Stimulated activated CD4-positive, alpha-beta T cell treated with anti-CD3 and anti-CD28 coated beads, Interleukin-15, amount 100 ng/mL, for 48 hours (primary cell): Measurements from ENCODE around the gene AP1M2.

Experiments used
- DNase-seq, 2 donors: peaks; one replicate each; pipeline ENCODE4 v3.0.0-alpha.2; 2020; ENCODE audit warnings: low read depth in 2 of 2

The AP1M2 gene

DNA sequence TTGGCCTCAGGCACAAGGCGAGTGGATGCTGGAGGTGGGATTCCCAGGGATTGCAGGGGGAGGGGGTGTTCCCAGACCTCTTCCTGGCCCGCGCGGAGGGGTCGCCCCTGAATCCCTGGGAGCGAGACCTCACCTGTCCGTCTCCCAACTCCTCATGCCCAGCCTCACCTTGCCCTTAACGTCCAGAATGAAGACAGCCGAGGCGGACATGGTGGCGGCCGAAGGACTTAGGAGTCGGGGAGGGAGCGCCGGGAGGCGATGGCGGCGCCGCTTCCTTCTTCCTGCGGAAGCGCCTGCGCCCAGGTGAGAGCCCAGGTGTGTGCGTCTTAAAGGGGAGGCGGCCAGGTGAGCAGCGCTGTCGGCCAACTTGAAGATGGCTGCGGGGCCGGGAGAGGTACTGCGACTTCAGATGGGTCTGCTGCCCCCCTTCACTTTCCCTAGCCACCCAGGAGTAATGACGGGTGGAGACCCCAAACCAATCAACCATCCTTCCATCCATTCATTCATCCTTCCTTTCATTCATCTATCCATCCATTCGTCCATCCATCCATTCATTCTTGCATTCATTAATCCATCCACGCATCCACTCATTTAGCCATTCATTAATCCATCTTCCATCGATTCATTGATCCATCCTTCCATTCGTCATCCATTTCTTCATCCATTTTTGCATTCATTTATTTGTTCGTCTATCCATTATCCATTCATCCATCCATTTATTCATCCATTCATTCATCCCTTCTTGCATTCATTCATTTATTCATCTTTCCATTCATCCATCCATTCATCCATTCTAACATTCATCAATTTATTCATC lies at the start of gene AP1M2:
Gene AP1M2, minus strand, starts transcription at position 291 of the 817 bp plus-strand sequence. Its CDS starts 81 bp downstream, at position 210.
- no peak for DNase-seq

DNA sequence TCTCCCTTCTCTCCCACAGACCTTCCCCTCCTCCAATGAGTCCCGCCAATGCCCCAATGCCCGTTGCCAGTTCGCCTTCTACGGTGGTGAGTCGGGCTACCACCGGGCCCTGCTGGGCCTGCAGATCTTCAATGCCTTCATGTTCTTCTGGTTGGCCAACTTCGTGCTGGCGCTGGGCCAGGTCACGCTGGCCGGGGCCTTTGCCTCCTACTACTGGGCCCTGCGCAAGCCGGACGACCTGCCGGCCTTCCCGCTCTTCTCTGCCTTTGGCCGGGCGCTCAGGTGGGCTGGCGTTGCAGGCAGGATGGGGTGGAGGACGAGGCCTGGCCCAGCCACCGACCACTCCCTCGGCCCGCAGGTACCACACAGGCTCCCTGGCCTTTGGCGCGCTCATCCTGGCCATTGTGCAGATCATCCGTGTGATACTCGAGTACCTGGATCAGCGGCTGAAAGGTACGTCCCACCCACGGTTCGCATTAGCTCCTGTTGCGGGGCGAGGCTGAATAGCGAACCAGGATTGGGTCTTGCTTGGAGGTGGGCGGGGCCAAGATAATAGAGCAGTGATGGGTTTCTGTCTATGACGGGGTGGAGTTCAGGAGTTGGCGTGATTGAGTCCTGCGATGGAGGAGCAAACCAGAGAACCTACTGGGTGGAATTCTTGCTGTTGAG lies 49.3 kb upstream of the AP1M2 start:
- no peak for DNase-seq

DNA sequence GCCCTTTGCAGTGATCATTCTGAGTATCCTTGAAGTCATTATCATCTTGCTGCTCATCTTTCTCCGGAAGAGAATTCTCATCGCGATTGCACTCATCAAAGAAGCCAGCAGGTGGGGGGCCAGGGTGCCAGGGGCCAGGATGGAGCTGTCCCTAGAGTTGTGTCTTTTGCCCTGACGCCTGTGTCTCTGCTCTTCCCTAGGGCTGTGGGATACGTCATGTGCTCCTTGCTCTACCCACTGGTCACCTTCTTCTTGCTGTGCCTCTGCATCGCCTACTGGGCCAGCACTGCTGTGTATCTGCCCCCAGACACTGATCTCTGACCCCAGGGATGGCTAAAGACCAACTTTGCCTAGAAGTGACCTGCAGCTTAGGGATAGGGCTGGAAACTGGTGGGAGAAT lies 47.9 kb upstream of the AP1M2 start:
- DNase-seq: no peak

DNA sequence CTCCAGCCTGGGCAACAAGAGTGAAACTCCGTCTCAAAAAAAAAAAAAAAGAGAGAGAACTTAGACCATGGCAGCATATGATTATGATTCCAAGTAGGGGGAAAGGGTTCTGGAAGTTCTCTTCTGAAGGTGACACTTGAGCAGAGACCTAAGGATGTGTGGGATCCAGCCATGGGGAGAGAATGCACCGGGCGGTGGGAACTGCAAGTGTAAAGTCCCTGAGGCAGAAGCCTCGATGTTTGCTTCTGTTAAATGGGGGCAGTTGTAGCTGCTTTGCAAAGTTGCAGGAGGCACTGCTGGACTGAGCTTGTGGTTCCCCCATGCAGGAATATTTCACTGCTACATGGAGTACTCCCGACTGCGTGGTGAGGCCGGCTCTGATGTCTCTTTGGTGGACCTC lies 47.3 kb upstream of the AP1M2 start:
- no peak for DNase-seq

- DNase-seq: no peak
These were observed 44.8 kb upstream of the AP1M2 start for GRCh38 chr19:10631874-10632273.

DNA sequence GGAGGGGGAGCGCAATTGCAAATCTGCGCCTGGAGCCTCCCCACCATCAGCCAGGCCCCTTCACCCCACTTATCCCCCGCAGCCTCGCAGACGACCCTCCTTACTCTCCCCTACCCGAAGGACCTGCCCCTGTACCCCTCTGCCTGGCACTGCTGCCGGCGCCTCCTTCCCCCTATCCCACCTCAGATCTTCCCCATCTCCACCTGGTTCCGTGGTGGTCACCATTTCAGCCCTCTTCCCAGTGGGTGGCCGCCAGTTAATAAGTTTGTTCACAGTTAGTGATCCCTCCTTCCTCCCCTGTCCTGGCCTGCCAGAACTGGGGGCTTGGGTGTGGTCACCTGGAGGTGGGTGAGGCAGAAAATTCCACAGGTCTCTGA lies 38.6 kb upstream of the AP1M2 start:
- DNase-seq: no peak

GRCh38 chr19:10625003-10625761 lies 38.1 kb upstream of the AP1M2 start, which contains the start of gene SLC44A2:
TSS of gene SLC44A2 (plus strand) at chr19:10625553. CDS start at chr19:10625634, 81 bp downstream.
- no peak for DNase-seq

- DNase-seq: no peak
These were observed 37.5 kb upstream of the AP1M2 start for GRCh38 chr19:10624585-10624984.

- no peak for DNase-seq
These were observed 34.9 kb upstream of the AP1M2 start for GRCh38 chr19:10621966-10622365.

- no peak for DNase-seq
These were observed 33.7 kb upstream of the AP1M2 start for GRCh38 chr19:10620786-10621185.

GRCh38 chr19:10618846-10619245 lies 31.7 kb upstream of the AP1M2 start:
- no peak for DNase-seq

GRCh38 chr19:10617409-10618121 lies 30.5 kb upstream of the AP1M2 start:
- DNase-seq: no peak

GRCh38 chr19:10615429-10616023 lies 28.4 kb upstream of the AP1M2 start:
- no peak for DNase-seq

DNA sequence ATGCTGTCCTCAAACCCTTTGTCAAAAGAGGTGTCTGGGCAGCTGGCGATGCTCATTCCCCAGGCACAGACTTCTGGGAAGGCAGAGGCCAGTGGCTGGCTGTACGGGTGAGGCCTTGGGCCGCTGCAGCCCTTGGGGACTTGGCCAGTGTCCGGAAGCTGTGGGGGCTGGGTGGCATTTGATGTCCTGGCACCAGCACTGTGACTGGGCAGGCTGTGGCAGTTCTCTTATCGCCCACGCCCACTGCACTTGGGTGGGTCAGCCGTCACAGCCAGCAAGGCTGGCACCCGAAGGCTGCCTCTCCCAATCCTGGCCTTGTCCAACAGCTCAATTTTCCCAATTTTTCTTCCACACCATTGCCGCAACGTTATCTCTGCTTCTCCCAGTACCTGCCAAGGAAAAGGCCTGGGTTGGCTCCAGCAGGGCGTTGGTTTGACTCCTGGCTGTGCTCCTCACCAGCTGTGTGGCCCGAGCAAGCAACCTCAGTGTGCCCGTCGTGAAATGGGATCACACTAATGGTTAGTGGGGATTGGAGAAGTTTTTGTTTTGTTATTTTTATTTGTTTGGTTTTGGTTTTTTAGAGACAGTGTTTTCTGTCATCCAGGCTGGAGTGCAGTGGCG lies 25.5 kb upstream of the AP1M2 start:
- DNase-seq: no peak

DNA sequence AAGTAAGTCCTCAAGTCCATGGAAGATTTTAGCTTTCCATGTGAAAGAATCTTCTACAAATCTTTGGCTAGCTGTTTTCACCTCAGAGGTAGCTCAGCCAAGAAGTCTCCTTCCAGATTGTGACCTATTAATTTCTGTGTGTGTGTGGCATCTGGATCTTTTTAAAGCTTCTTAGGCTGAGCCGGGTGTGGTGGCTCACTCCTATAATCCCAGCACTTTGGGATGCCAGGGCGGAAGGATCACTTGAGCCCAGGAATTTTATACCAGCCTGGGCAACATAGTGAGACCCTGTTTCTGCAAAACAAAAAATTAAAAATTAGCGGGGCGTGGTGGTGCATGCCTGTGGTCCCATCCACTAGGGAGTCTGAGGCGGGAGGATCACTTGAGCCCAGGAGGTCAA lies 24.8 kb upstream of the AP1M2 start:
- DNase-seq: no peak

GRCh38 chr19:10604460-10604980 lies 17.4 kb upstream of the AP1M2 start:
- DNase-seq: no peak

GRCh38 chr19:10603873-10604459 lies 16.9 kb upstream of the AP1M2 start:
- no peak for DNase-seq

- peak; percentile 59 to 68 for DNase-seq
These were observed 16.2 kb upstream of the AP1M2 start for GRCh38 chr19:10603084-10603872.

GRCh38 chr19:10602330-10603083 lies 15.4 kb upstream of the AP1M2 start:
- peak; percentile 76 to 89 for DNase-seq
